ENCODE measurements around the gene FNDC8. TPM values are rescaled to one million over a fixed set of nuclear protein-coding genes. Genes with fewer than 3 reads are reported as not detected.

FNDC8 gene
- polyA plus RNA-seq (2013, experiment 1 of 2), result not detected
- polyA plus RNA-seq (2013, experiment 2 of 2), result not detected

DNA sequence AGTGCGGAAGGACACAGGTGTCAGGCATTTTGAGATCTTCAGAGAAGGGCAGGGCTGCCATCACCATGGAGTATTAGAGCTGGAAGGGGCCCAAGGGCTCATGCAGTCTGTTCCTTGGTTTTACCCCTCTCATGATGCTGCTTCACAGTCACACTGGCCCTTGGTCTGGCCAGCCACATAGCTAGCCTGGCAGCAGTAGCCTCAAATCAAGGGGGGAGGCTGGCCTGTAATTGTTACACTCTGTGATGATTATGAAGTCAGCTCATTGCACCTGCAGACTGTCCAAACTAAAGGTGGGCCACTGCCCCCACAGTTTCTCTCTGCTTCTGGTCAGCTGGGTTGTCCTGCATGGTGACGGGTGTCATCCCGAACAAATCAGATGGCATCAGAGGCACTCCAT lies at the start of gene FNDC8:
Gene FNDC8, plus strand, starts transcription at position 301 of the 400 bp plus-strand sequence. Its CDS starts 79 bp downstream, at position 380.
- no peaks in the 10 kb centered on the region for H3K9me3 ChIP-seq (ENCODE audit: insufficient read depth, low read depth, low read length)
- H3K4me1 ChIP-seq (ENCODE audit: insufficient read depth, low read length), result no peaks in the 10 kb centered on the region; the same call in 1 of the 2 replicates
- H3K27ac ChIP-seq (ENCODE audit: low read depth, low read length), result no peak within 1 kb of the TSS
- no peaks in the 10 kb centered on the region for H3K36me3 ChIP-seq (ENCODE audit: insufficient read depth, low read length)
- 92% methylated on average over 3 of the region's 3 CpGs for WGBS
- H3K9ac ChIP-seq (ENCODE audit: low read depth, low read length), result no peak within 1 kb of the TSS
- no peak within 1 kb of the TSS for H3K4me3 ChIP-seq (ENCODE audit: low read length)
- H3K27me3 ChIP-seq (ENCODE audit: insufficient read depth, low read length), result peaks cover 19% of the 10 kb centered on the region; the same call in 1 of the 2 replicates

DNA sequence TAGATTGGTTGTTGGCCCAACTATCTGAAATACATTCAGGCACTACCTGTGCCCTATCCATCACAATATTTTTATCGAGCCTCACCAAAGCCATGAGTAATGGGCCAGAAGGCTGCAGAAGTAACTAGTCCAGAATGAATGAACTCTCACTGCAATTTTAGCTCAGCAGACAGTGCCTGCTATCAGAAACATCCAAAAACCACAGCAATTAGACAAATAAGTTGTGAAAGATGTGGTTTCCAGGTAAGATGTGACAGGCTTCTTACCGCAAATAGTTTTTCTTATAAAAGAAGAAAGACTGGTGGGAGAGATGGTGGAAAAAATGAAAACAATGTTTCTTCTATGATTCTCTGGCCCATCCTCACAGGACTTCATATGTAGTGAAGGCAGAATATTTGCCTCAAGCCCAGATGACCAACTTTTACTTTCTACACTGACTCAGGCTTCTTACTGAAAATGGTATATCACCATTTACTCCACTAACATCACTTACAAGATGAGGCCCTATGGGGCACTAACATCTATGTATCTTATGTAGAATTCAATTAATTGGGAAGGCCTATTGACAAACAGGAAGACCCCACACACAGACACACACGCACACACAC lies 48.1 kb upstream of the FNDC8 start:
- H3K4me1 ChIP-seq (ENCODE audit: insufficient read depth, low read length), result peaks cover 5% of the 10 kb centered on the region
- no peak overlapping the region for H3K4me3 ChIP-seq (ENCODE audit: low read length)
- no peak overlapping the region for H3K27ac ChIP-seq (ENCODE audit: low read depth, low read length)
- H3K36me3 ChIP-seq (ENCODE audit: insufficient read depth, low read length), result no peaks in the 10 kb centered on the region
- no peaks in the 10 kb centered on the region for H3K9me3 ChIP-seq (ENCODE audit: insufficient read depth, low read depth, low read length)
- no peak overlapping the region for H3K9ac ChIP-seq (ENCODE audit: low read depth, low read length)
- WGBS, result 94% methylated on average over 3 of the region's 3 CpGs
- H3K27me3 ChIP-seq (ENCODE audit: insufficient read depth, low read length), result no peaks in the 10 kb centered on the region

DNA sequence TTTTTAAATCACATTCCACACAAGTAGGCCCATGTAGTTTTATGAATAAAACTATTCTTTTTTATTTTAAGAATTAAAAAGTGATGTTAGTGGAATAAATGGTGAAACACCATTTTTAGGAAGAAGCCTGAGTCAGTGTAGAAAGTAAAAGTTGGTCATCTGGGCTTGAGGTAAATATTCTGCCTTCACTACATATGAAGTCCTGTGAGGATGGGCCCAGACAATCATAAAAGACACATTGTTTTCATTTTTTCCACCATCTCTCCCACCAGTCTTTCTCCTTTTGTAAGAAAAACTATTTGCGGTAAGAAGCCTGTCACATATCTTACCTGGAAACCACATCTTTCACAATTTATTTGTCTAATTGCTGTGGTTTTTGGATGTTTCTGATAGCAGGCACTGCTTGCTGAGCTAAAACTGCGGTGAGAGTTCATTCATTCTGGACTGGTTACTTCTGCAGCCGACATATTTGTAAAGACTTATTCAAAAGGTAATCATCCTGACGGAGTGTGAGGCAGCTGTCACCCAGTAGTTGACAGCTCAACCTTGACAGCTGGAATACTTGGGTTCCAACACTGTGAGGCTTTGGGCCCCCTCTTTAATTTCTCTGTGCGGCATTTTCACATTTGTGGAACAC lies 47.3 kb upstream of the FNDC8 start:
- whole genome bisulfite sequencing, result 96% methylated on average over 4 of the region's 5 CpGs
- no peak overlapping the region for H3K27ac ChIP-seq (ENCODE audit: low read depth, low read length)
- no peaks in the 10 kb centered on the region for H3K36me3 ChIP-seq (ENCODE audit: insufficient read depth, low read length)
- no peaks in the 10 kb centered on the region for H3K27me3 ChIP-seq (ENCODE audit: insufficient read depth, low read length)
- no peak overlapping the region for H3K9ac ChIP-seq (ENCODE audit: low read depth, low read length)
- no peaks in the 10 kb centered on the region for H3K9me3 ChIP-seq (ENCODE audit: insufficient read depth, low read depth, low read length)
- H3K4me1 ChIP-seq (ENCODE audit: insufficient read depth, low read length), result no peaks in the 10 kb centered on the region
- H3K4me3 ChIP-seq (ENCODE audit: low read length), result no peak overlapping the region

DNA sequence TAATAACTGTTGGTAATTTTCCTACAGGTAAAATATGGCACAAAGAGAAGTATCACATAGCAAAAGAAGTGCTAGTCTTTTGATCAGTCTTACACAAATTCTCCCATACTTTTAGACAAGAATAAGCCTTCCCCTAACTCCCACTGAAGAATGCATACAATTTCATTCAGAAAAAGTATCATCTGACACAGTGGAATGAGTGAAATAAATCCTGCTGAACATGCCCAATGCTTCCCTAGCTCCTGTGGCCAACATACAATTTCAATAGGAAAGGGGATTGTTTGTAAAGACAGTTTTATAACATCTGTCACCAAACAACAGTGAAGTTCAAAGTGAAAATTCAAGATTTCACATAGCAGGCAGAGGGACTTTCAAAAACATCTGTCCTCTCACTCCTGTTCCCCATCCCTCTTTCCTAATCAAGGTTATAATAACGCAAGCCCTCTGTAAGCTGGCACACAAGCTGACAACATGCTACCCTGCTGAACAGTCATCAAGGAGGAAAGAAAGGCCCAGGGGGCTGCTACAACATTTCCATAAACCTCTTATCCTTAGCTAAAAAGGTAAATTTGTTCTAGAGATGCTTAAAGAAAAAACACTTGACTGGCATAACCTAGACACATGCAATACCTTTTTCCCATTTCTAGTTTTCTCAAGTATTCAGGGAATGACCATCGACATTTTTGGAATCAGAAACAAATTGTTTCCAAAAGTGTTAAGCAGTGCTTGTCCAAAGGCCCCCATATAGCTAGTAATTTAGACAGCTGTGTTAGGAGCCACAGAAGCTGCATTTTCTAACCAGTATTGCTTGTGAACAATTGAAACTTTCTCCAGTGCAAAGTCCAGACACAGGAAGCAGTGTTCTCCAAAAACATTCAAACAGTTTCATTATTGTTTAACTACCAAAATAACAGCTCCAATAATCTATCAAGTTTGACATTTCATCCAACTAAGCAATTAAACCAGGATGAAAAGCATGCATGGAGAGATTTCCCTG lies 46.4 kb upstream of the FNDC8 start:
- no peaks in the 10 kb centered on the region for H3K36me3 ChIP-seq (ENCODE audit: insufficient read depth, low read length)
- H3K9me3 ChIP-seq (ENCODE audit: insufficient read depth, low read depth, low read length), result no peaks in the 10 kb centered on the region
- H3K4me1 ChIP-seq (ENCODE audit: insufficient read depth, low read length), result peaks cover 1% of the 10 kb centered on the region; the same call in 1 of the 2 replicates
- no peak overlapping the region for H3K9ac ChIP-seq (ENCODE audit: low read depth, low read length)
- no peaks in the 10 kb centered on the region for H3K27me3 ChIP-seq (ENCODE audit: insufficient read depth, low read length)
- 85% methylated on average over 2 of the region's 2 CpGs for WGBS
- H3K4me3 ChIP-seq (ENCODE audit: low read length), result no peak overlapping the region
- no peak overlapping the region for H3K27ac ChIP-seq (ENCODE audit: low read depth, low read length)

DNA sequence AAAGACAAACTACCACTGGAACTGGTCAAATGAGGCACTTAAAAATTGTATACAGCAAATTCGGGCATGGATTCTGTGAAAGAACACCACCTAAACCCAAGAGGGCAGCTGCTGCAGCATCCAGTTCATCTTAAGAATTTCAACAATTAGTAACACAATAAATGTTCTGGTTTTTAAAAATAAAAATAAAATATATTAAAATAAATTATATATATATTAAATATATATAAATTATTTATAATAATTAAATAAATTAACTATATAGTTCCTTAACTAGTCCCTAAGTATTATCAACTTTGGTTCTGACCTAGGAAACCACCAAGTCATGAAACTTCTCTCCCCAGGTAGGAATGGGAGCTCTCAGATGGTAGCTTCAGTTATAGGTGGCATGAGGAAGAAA lies 44.5 kb upstream of the FNDC8 start:
- no peaks in the 10 kb centered on the region for H3K9me3 ChIP-seq (ENCODE audit: insufficient read depth, low read depth, low read length)
- no peak overlapping the region for H3K4me3 ChIP-seq (ENCODE audit: low read length)
- H3K27me3 ChIP-seq (ENCODE audit: insufficient read depth, low read length), result no peaks in the 10 kb centered on the region
- no peak overlapping the region for H3K9ac ChIP-seq (ENCODE audit: low read depth, low read length)
- no peaks in the 10 kb centered on the region for H3K36me3 ChIP-seq (ENCODE audit: insufficient read depth, low read length)
- peaks cover 20% of the 10 kb centered on the region for H3K4me1 ChIP-seq (ENCODE audit: insufficient read depth, low read length)
- WGBS, result 100% methylated on average over 1 of the region's 1 CpG
- no peak overlapping the region for H3K27ac ChIP-seq (ENCODE audit: low read depth, low read length)

DNA sequence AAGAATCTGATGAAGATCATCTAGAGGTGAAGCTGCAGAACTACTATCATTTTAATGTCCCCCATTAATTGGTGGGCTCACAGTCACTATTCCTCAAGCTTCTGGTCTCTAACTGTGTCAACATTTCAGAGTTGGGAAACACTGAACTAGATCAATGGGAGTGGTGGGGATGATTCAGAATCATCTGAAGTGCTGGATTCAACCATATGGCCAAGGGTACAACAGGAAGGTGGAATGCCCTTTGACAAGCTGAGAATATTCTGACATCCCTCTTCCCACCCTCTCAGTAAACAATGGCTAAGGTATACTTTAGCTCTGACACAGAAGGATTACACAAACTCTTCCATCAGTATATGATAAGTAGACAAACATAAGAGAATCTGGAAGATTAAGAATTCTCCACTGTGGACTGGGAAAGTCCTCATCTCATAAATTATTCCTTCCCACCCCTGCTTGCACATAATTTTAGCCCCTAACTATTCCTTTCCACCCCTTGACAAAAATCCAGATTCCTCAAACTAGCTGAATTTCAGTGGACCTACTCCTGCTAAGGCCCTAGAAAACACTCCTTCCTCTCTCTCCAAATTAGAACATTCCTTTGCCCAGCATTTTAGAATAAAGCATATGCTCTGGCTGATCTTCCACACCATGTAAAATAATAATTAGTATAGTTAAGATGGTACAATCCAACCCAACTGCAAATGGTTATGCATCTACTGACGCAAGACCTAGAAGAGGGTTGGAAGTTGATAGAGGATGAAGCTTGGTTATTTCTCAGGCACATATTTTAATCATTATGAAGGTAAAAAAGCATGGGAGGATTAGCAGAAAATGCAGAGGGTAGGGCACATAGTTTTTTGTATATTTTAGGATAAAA lies 41.6 kb upstream of the FNDC8 start:
- Histone ChIP-seq H3K4me1 (ENCODE audit: insufficient read depth, low read length) (peaks cover 34% of the 10 kb centered on the region), H3K27ac (ENCODE audit: low read depth, low read length) (no peak overlapping the region)

DNA sequence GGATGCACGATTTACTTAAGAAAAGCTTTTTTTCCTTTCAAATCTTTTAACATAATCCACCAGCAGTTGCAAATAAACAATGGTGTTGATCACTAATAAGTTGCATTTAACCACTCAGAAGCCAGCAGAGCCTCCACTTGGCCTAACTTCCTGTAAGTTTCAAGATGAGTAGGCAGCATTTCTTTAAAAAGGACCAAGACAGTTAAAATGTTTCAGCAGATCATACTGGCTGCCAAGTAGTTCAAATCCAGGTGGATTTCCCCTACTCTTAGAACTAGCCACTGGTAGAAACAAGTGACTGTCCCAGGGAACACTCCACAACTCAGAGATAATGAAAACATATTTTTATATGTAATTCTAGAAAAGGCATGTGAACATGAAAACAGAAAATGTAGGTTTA lies 40.9 kb upstream of the FNDC8 start:
- no peaks in the 10 kb centered on the region for H3K27me3 ChIP-seq (ENCODE audit: insufficient read depth, low read length)
- H3K4me1 ChIP-seq (ENCODE audit: insufficient read depth, low read length), result peaks cover 40% of the 10 kb centered on the region
- H3K27ac ChIP-seq (ENCODE audit: low read depth, low read length), result peak overlapping the region; percentile 34; the same call in 1 of the 2 replicates
- WGBS, result no CpG with 5 or more reads among the region's 1 CpG
- H3K36me3 ChIP-seq (ENCODE audit: insufficient read depth, low read length), result no peaks in the 10 kb centered on the region
- H3K9me3 ChIP-seq (ENCODE audit: insufficient read depth, low read depth, low read length), result no peaks in the 10 kb centered on the region
- H3K4me3 ChIP-seq (ENCODE audit: low read length), result no peak overlapping the region
- no peak overlapping the region for H3K9ac ChIP-seq (ENCODE audit: low read depth, low read length)

More for the DNA sequence above, 41.6 kb upstream of the FNDC8 start:
- Histone ChIP-seq H3K9me3 (ENCODE audit: insufficient read depth, low read depth, low read length) (no peaks in the 10 kb centered on the region), H3K27me3 (ENCODE audit: insufficient read depth, low read length) (no peaks in the 10 kb centered on the region), H3K4me3 (ENCODE audit: low read length) (no peak overlapping the region), H3K9ac (ENCODE audit: low read depth, low read length) (no peak overlapping the region), H3K36me3 (ENCODE audit: insufficient read depth, low read length) (no peaks in the 10 kb centered on the region)
- WGBS, result 83% methylated on average over 1 of the region's 1 CpG

DNA sequence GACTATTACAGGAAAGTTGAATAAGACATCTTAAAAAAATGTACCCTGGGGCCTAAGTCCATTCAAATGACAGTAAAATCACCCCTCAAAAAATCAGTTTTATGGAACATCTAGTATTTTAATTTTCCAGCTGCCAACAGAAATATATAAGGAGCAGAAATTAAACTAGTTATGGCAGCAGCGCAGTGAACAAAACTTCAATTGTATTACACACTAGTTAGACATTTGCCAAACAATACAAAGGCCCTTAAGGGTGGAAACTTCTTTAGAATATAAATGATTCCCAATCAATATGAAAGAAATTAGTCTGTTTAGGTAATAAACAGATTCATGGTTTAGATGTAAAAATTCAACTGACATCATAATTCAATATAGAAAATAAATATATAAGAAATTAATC lies 39.8 kb upstream of the FNDC8 start:
- H3K27me3 ChIP-seq (ENCODE audit: insufficient read depth, low read length), result no peaks in the 10 kb centered on the region
- no peak overlapping the region for H3K27ac ChIP-seq (ENCODE audit: low read depth, low read length)
- no CpG with 5 or more reads among the region's 1 CpG for WGBS
- H3K9me3 ChIP-seq (ENCODE audit: insufficient read depth, low read depth, low read length), result no peaks in the 10 kb centered on the region
- H3K36me3 ChIP-seq (ENCODE audit: insufficient read depth, low read length), result no peaks in the 10 kb centered on the region
- H3K9ac ChIP-seq (ENCODE audit: low read depth, low read length), result no peak overlapping the region
- peaks cover 51% of the 10 kb centered on the region for H3K4me1 ChIP-seq (ENCODE audit: insufficient read depth, low read length)
- H3K4me3 ChIP-seq (ENCODE audit: low read length), result no peak overlapping the region

DNA sequence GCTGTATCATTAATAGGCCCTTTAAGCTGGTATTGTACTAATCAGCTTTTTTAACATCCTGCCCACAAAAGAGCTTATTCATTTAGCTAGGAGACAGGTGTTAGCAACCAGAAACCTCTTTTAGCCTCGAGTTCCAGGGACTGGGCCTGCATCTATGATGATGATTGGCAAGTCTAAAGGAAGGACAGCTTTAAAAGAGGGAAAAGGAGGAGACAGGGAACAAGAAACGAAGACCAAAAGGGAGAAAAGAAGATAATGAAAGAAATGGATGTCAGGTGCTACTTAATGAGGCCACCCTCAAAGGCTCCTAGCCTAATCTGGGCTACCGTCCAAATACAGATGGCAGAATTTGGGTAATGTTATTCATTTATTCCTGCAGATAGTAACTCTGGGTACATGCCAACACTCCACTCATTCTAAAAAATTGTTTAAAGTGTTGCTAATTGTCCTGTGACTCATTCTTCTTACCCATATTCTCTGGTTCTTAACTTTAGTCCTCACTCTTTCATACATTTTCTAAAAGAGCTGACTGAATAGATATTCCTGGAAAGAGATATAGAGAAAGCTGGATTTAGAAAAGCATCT lies 39.2 kb upstream of the FNDC8 start:
- Histone ChIP-seq H3K27ac (ENCODE audit: low read depth, low read length) (no peak overlapping the region), H3K36me3 (ENCODE audit: insufficient read depth, low read length) (no peaks in the 10 kb centered on the region), H3K4me1 (ENCODE audit: insufficient read depth, low read length) (peaks cover 56% of the 10 kb centered on the region), H3K4me3 (ENCODE audit: low read length) (no peak overlapping the region), H3K27me3 (ENCODE audit: insufficient read depth, low read length) (no peaks in the 10 kb centered on the region), H3K9ac (ENCODE audit: low read depth, low read length) (no peak overlapping the region), H3K9me3 (ENCODE audit: insufficient read depth, low read depth, low read length) (no peaks in the 10 kb centered on the region)
- 68% methylated on average over 3 of the region's 3 CpGs for WGBS

DNA sequence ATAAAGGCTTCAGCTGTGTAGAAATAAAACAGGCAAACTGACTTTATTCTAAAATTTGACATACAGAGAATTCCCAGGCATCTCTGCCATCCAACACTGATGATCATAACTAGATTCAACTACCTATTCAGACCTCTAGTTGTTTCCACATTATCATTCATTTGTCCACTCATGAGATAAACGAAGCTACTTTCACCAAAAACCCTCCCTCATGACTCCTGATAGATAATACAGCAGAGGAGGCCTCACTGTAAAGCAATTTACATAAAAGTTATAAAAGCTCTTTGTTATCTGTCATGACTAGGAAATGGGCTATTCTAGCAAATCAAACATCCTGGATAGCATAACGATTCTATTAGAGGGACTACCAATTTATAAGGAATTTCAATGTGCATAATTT lies 38.3 kb upstream of the FNDC8 start:
- Histone ChIP-seq H3K9ac (ENCODE audit: low read depth, low read length) (no peak overlapping the region), H3K27me3 (ENCODE audit: insufficient read depth, low read length) (peaks cover 3% of the 10 kb centered on the region; the same call in 1 of the 2 replicates), H3K36me3 (ENCODE audit: insufficient read depth, low read length) (no peaks in the 10 kb centered on the region), H3K27ac (ENCODE audit: low read depth, low read length) (no peak overlapping the region), H3K4me1 (ENCODE audit: insufficient read depth, low read length) (peaks cover 65% of the 10 kb centered on the region), H3K9me3 (ENCODE audit: insufficient read depth, low read depth, low read length) (no peaks in the 10 kb centered on the region), H3K4me3 (ENCODE audit: low read length) (no peak overlapping the region)
- WGBS, result 77% methylated on average over 2 of the region's 2 CpGs
